Neural cell (in vitro differentiated cells): ENCODE measurements around the gene DOP1A.

Experiments used
- EP300 ChIP-seq: fragments of 450-650 bp; conservative IDR thresholded peaks from 2 replicates; pipeline ENCODE4 v1.6.1; 2014; ENCODE audit warnings: antibody characterized with exemption, mild to moderate bottlenecking, moderate library complexity; ENCODE audit not compliant: poor library complexity, severe bottlenecking
- EZH2 ChIP-seq: fragments of 200-600, 300-800 bp; shearing (Covaris generic), sonication (generic); IDR thresholded peaks from 2 replicates; pipeline ENCODE4 v1.6.1; 2014; ENCODE audit warnings: antibody characterized with exemption, low read length, borderline replicate concordance, mild to moderate bottlenecking; ENCODE audit not compliant: insufficient read depth, poor library complexity, severe bottlenecking
- MXI1 ChIP-seq: fragments of 450-650 bp; conservative IDR thresholded peaks from 2 replicates; pipeline ENCODE4 v1.6.1; 2014; ENCODE audit warnings: antibody characterized with exemption, mild to moderate bottlenecking; ENCODE audit not compliant: poor library complexity, severe bottlenecking
- POLR2AphosphoS5 ChIP-seq: IDR thresholded peaks from 2 replicates; pipeline ENCODE4 v1.6.1; 2012
- RAD21 ChIP-seq: fragments of 450-650 bp; conservative IDR thresholded peaks from 2 replicates; pipeline ENCODE4 v1.6.1; 2014; ENCODE audit warnings: antibody characterized with exemption, mild to moderate bottlenecking, moderate library complexity
- REST ChIP-seq: IDR thresholded peaks from 2 replicates; pipeline ENCODE4 v1.6.1; 2012; ENCODE audit warnings: borderline replicate concordance
- SMC3 ChIP-seq: fragments of 450-650 bp; conservative IDR thresholded peaks from 2 replicates; pipeline ENCODE4 v1.6.1; 2014; ENCODE audit warnings: antibody characterized with exemption, mild to moderate bottlenecking, moderate library complexity; ENCODE audit not compliant: poor library complexity
- TAF1 ChIP-seq: IDR thresholded peaks from 2 replicates; pipeline ENCODE4 v1.6.1; 2012; ENCODE audit warnings: low read depth
- TF ChIP-seq, protein P1 (sequence below): fragments of 450-650 bp; IDR thresholded peaks from 2 replicates; pipeline ENCODE4 v1.5.1; 2014; ENCODE audit warnings: antibody characterized with exemption, mild to moderate bottlenecking, moderate library complexity; ENCODE audit not compliant: poor library complexity, severe bottlenecking

DNA sequence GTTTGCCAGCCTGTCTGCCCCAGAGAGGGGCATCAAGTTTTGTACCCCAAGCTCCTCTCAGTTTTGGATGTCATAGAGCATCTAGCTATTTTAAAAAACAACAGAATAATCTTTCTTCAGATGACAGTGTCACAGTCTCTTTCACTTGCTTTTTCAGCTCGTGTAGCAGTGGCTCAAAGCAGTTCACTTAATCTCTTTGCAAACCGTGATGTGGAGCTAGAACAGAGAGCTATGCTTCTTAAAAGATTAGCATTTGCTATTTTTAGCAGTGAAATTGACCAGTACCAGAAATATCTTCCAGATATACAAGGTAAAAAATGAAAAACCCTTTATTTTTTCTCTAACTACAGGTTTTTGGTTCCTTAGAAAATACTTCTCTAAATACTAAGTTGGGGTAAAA is 88.3 kb downstream of the DOP1A start:
- no peak for TF ChIP-seq POLR2AphosphoS5
- TF ChIP-seq, protein P1, sequence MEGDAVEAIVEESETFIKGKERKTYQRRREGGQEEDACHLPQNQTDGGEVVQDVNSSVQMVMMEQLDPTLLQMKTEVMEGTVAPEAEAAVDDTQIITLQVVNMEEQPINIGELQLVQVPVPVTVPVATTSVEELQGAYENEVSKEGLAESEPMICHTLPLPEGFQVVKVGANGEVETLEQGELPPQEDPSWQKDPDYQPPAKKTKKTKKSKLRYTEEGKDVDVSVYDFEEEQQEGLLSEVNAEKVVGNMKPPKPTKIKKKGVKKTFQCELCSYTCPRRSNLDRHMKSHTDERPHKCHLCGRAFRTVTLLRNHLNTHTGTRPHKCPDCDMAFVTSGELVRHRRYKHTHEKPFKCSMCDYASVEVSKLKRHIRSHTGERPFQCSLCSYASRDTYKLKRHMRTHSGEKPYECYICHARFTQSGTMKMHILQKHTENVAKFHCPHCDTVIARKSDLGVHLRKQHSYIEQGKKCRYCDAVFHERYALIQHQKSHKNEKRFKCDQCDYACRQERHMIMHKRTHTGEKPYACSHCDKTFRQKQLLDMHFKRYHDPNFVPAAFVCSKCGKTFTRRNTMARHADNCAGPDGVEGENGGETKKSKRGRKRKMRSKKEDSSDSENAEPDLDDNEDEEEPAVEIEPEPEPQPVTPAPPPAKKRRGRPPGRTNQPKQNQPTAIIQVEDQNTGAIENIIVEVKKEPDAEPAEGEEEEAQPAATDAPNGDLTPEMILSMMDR: no peak
- no peak for TF ChIP-seq EZH2
- no peak for TF ChIP-seq SMC3
- no peak for TF ChIP-seq EP300
- TF ChIP-seq TAF1: no peak
- no peak for TF ChIP-seq REST
- no peak for TF ChIP-seq RAD21
- TF ChIP-seq MXI1: no peak
